T-helper 2 cell treated with Interferon-gamma antibody and Interleukin-4, amounts not matched to agents 5 μg/mL and 100 μg/mL, for 36 hours (primary cell): Measurements from ENCODE around the gene GC.
"Not testable (repeated sequence)": the region's sequence is repeated elsewhere in the genome, so short reads cannot be mapped to it uniquely, and the experiment has no call there.

ENCODE experiments used
- DNase-seq: peaks from one replicate; pipeline ENCODE4 v3.0.0; 2021; ENCODE audit warnings: low spot score
- H3K27ac Mint-ChIP-seq: one replicate; pipeline ENCODE4 v1.8.0; 2021; ENCODE audit warnings: mild to moderate bottlenecking, mixed read lengths
- H3K27me3 Mint-ChIP-seq: one replicate; pipeline ENCODE4 v1.8.0; 2021; ENCODE audit warnings: low read depth, mixed read lengths
- H3K36me3 Mint-ChIP-seq: one replicate; pipeline ENCODE4 v1.8.0; 2021; ENCODE audit warnings: low read depth, mixed read lengths
- H3K4me1 Mint-ChIP-seq: one replicate; pipeline ENCODE4 v1.8.0; 2021; ENCODE audit warnings: low read depth, mixed read lengths
- H3K4me3 Mint-ChIP-seq: one replicate; pipeline ENCODE4 v1.8.0; 2022; ENCODE audit warnings: mild to moderate bottlenecking, moderate library complexity, mixed read lengths
- H3K9me3 Mint-ChIP-seq: one replicate; pipeline ENCODE4 v1.8.0; 2021; ENCODE audit warnings: mixed read lengths

The GC gene

GRCh38 chr4:71738782-71739181 is 45.1 kb downstream of the GC start:
- not testable (repeated sequence) for H3K36me3 Mint-ChIP-seq, DNase-seq, H3K4me3 Mint-ChIP-seq, H3K4me1 Mint-ChIP-seq, H3K9me3 Mint-ChIP-seq, H3K27me3 Mint-ChIP-seq, H3K27ac Mint-ChIP-seq

- H3K27me3 Mint-ChIP-seq: no peaks in the 10 kb centered on the region
- no peak overlapping the region for H3K4me3 Mint-ChIP-seq
- no peaks in the 10 kb centered on the region for H3K36me3 Mint-ChIP-seq
- DNase-seq: no peak
- no peak overlapping the region for H3K27ac Mint-ChIP-seq
- no peaks in the 10 kb centered on the region for H3K4me1 Mint-ChIP-seq
- H3K9me3 Mint-ChIP-seq: no peaks in the 10 kb centered on the region
These were observed 51.2 kb downstream of the GC start for GRCh38 chr4:71732706-71733105.

DNA sequence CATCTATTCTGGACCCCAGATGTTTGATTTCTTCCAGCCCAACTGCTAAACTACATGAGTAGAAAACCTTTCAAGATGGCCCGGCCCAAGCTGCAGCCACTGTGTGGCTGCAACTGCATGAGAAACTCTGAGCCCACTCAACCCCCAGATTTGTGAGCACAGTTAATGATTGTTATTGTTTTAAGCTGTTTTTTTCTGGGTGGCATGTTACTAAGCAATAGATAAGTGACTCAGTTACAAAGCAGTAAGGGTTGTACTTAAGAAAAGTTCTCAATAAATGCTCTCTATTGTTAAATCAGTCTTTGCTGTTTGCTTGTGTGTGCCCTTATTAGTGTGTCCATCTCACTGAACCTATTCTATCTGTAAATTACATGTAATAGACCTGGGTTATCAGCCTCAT is 51.8 kb downstream of the GC start:
- Mint-ChIP-seq H3K36me3 (no peaks in the 10 kb centered on the region), H3K27ac (no peak overlapping the region), H3K4me3 (no peak overlapping the region), H3K9me3 (no peaks in the 10 kb centered on the region), H3K27me3 (no peaks in the 10 kb centered on the region), H3K4me1 (no peaks in the 10 kb centered on the region)
- DNase-seq: no peak

- no peak overlapping the region for H3K27ac Mint-ChIP-seq
- DNase-seq: no peak
- H3K36me3 Mint-ChIP-seq: no peaks in the 10 kb centered on the region
- no peaks in the 10 kb centered on the region for H3K9me3 Mint-ChIP-seq
- H3K27me3 Mint-ChIP-seq: no peaks in the 10 kb centered on the region
- H3K4me3 Mint-ChIP-seq: no peak overlapping the region
- H3K4me1 Mint-ChIP-seq: no peaks in the 10 kb centered on the region
These were observed 54.0 kb downstream of the GC start for GRCh38 chr4:71729856-71730255.

DNA sequence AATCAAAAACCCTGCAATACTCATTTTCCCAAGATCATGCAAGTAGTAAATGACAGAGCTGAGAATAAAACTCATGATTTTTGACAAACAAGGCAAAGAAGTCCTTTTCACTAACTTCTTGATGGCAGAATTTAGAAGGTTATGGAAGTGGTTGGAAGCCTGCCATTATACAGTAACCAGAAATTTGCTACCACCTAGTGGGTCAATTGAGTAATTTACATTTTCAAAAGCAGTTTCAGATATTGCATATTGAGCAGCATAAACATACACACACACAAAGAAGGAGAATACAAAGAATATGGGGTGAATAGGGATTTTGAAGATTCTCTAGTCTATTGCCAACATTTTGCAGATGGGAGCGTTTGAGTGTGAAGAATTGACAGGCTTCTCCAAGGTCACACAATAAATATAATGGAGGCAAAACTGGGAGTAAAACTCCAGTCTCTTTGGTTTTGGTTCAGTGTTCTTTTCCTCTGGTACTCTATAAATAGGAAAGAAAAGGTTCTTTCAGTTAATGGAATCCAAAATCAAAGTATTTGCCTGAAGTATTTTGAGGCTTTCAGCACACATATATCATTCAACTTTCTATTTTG is 70.2 kb downstream of the GC start:
- DNase-seq: no peak
- H3K4me1 Mint-ChIP-seq: no peaks in the 10 kb centered on the region
- peaks cover 4% of the 10 kb centered on the region for H3K27me3 Mint-ChIP-seq
- no peak overlapping the region for H3K27ac Mint-ChIP-seq
- no peaks in the 10 kb centered on the region for H3K36me3 Mint-ChIP-seq
- no peak overlapping the region for H3K4me3 Mint-ChIP-seq
- no peaks in the 10 kb centered on the region for H3K9me3 Mint-ChIP-seq

GRCh38 chr4:71711985-71712348 is 71.9 kb downstream of the GC start:
- Mint-ChIP-seq H3K27ac (no peak overlapping the region), H3K27me3 (peaks cover 2% of the 10 kb centered on the region)

GRCh38 chr4:71711044-71711984 is 72.6 kb downstream of the GC start:
- no peak for DNase-seq
- Mint-ChIP-seq H3K36me3 (no peaks in the 10 kb centered on the region), H3K27ac (no peak overlapping the region), H3K27me3 (no peaks in the 10 kb centered on the region), H3K4me1 (no peaks in the 10 kb centered on the region), H3K9me3 (no peaks in the 10 kb centered on the region), H3K4me3 (no peak overlapping the region)

More at GRCh38 chr4:71711985-71712348, 71.9 kb downstream of the GC start:
- Mint-ChIP-seq H3K4me3 (no peak overlapping the region), H3K9me3 (no peaks in the 10 kb centered on the region), H3K36me3 (no peaks in the 10 kb centered on the region), H3K4me1 (no peaks in the 10 kb centered on the region)
- no peak for DNase-seq

DNA sequence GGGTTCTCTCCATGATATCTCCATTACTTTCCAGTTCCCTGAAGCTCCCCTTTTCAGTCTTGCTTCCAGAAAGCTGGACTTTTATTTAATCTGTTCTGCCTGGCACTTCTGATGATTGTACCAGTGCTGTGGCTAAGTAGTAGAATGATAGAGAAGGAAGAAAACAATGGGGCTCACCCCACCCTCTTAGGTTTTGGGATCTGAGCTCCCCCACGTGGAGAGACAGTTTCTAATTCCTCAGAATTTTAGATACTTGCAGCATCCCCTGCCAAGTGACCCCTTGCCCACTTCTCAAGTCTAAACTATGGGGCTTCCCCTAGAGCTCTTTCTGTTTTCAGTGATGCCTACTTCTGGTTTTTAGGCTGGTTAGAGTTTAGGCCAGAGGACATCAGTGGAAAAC is 73.9 kb downstream of the GC start:
- Mint-ChIP-seq H3K9me3 (no peaks in the 10 kb centered on the region), H3K27me3 (no peaks in the 10 kb centered on the region), H3K27ac (no peak overlapping the region), H3K4me1 (no peaks in the 10 kb centered on the region), H3K4me3 (no peak overlapping the region), H3K36me3 (no peaks in the 10 kb centered on the region)
- no peak for DNase-seq

DNA sequence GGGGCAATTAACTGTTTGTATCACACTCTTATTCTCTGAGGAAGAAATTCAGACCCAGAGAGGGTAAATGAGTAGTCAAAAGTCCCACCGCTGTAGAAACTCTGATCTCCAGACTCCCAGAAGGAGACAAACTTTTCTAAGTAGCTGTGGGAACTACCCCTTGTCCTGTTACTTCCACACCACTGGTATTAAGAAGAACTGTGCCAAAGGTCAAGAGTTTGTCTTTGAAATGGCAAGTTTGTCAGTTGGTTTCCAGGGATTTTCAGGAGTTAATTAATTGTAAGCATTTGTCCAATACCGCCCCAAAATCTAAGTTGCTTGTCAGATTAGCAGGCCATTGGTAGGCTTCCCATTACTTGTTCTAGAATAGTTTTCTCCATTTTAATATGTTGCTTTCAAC is 85.7 kb downstream of the GC start:
- no peak for DNase-seq
- Mint-ChIP-seq H3K9me3 (no peaks in the 10 kb centered on the region), H3K4me1 (no peaks in the 10 kb centered on the region)

DNA sequence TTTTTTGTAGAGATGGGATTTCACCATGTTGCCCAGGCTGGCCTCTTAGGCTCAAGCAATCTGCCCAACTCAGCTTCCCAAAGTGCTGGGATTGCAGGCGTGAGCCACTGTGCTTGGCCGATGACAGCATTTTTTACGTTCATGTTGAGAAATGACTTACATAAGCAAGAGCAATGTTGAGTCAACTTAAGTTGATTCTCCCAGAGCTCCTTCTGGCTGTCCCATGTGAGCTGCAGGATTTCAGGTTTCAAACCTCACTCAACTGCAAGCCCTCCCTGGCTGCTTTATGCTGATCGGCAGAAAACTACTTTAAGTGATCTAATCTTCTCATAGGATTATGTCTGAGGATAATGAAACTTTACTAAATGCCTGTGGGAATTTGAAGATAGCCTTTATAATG is 86.8 kb downstream of the GC start:
- H3K27ac Mint-ChIP-seq: no peak overlapping the region
- H3K36me3 Mint-ChIP-seq: no peaks in the 10 kb centered on the region
- H3K27me3 Mint-ChIP-seq: no peaks in the 10 kb centered on the region
- DNase-seq: no peak
- no peak overlapping the region for H3K4me3 Mint-ChIP-seq
- H3K9me3 Mint-ChIP-seq: no peaks in the 10 kb centered on the region
- H3K4me1 Mint-ChIP-seq: no peaks in the 10 kb centered on the region

More for the DNA sequence above, 85.7 kb downstream of the GC start:
- no peak overlapping the region for H3K4me3 Mint-ChIP-seq
- no peaks in the 10 kb centered on the region for H3K36me3 Mint-ChIP-seq
- H3K27ac Mint-ChIP-seq: no peak overlapping the region
- no peaks in the 10 kb centered on the region for H3K27me3 Mint-ChIP-seq

- no peak overlapping the region for H3K27ac Mint-ChIP-seq
- H3K4me1 Mint-ChIP-seq: no peaks in the 10 kb centered on the region
These were observed 88.9 kb downstream of the GC start for GRCh38 chr4:71694961-71695360.

DNA sequence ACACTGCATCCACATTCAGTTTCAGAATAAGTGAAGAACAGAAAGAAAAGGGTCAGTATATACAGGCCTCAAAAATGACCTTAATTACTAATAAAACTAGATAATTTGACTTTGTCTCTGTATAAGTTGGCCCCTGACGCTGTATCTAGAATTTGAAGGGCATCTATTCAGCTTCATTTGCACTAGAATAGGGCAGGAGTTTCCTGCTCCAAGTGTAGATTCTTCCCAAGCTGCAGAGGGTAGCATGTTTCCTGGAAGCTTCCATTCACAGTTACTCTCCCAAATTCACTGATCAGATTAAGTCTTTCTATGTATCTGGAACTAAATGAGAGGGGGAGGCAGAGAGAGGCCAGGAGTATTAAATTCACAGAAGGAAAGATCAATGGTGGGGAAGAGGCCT is 90.9 kb downstream of the GC start:
- Mint-ChIP-seq H3K27me3 (no peaks in the 10 kb centered on the region), H3K9me3 (no peaks in the 10 kb centered on the region), H3K27ac (no peak overlapping the region), H3K4me1 (no peaks in the 10 kb centered on the region), H3K36me3 (no peaks in the 10 kb centered on the region), H3K4me3 (no peak overlapping the region)
- DNase-seq: no peak

More at GRCh38 chr4:71694961-71695360, 88.9 kb downstream of the GC start:
- DNase-seq: no peak
- no peaks in the 10 kb centered on the region for H3K27me3 Mint-ChIP-seq
- no peak overlapping the region for H3K4me3 Mint-ChIP-seq
- H3K9me3 Mint-ChIP-seq: no peaks in the 10 kb centered on the region
- no peaks in the 10 kb centered on the region for H3K36me3 Mint-ChIP-seq

DNA sequence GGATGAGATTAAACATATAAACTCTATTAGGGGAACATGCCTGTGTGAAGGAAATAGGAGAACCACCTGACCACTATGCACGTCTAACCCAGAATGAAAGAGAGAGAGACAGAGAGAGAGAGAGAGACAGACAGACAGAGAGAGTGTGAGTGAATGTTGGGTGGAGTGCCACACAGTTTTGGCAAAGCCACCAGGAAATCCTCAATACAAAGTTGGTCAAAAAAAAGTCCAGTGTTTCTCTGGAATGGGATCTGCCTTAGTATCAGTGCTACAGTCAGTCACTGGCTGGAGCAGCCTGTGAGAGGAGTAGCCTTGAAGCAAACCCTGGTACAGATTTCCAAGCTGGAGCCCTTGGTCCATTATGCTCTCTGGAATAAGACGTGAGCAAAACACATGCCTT is 91.7 kb downstream of the GC start:
- Mint-ChIP-seq H3K9me3 (no peaks in the 10 kb centered on the region), H3K27ac (no peak overlapping the region), H3K27me3 (no peaks in the 10 kb centered on the region), H3K4me3 (no peak overlapping the region), H3K4me1 (no peaks in the 10 kb centered on the region), H3K36me3 (no peaks in the 10 kb centered on the region)
- no peak for DNase-seq
